ENCODE results near the gene KIFC3.
A peak's percentile ranks its signal among the peaks of the same experiment; 100 is the strongest.

KIFC3 gene

GRCh38 chr16:57800200-57801097 is 1.8 kb downstream of the KIFC3 start:
- peak overlapping the region; percentile 40 for H4K5ac ChIP-seq (ENCODE audit: low read length)
- no CpG with 5 or more reads among the region's 12 CpGs for WGBS (ENCODE audit: extremely low coverage, insufficient coverage, low lambda C conversion rate)
- DNase-seq: peak; percentile 62

GRCh38 chr16:57799600-57800199 is 2.6 kb downstream of the KIFC3 start:
- Histone ChIP-seq H3K4me3 (ENCODE audit: low read length) (no peak overlapping the region), H3K79me2 (ENCODE audit: control insufficient read depth, insufficient read depth, low read length) (peaks cover 8% of the 10 kb centered on the region), H2BK120ac (ENCODE audit: low read depth, low read length) (no peak overlapping the region), H3K9ac (ENCODE audit: low read length) (peak overlapping the region; percentile 48), H3K18ac (ENCODE audit: low read length) (peak overlapping the region; percentile 62), H4K8ac (ENCODE audit: low read depth, low read length) (no peak overlapping the region), H2AK5ac (ENCODE audit: low read length) (peak overlapping the region; percentile 74), H3K4me2 (ENCODE audit: low read length) (peak overlapping the region; percentile 17), H3K27ac (ENCODE audit: low read depth, low read length) (peak overlapping the region; percentile 77), H2BK15ac (replicated peaks; ENCODE audit: low read depth) (no peak overlapping the region), H3K23ac (ENCODE audit: low read length) (no peak overlapping the region), H3K56ac (ENCODE audit: low read length) (peak overlapping the region; percentile 68), H3K79me1 (ENCODE audit: low read length) (peaks cover 10% of the 10 kb centered on the region), H2BK5ac (ENCODE audit: low read length) (peak overlapping the region; percentile 57), H4K5ac (ENCODE audit: low read length) (no peak overlapping the region), H3K36me3 (ENCODE audit: control insufficient read depth, insufficient read depth, low read length) (no peaks in the 10 kb centered on the region), H3K27me3 (ENCODE audit: insufficient read depth, low read length, poor library complexity) (no peaks in the 10 kb centered on the region), H3K4me1 (ENCODE audit: control insufficient read depth, low read depth, low read length) (peaks cover 41% of the 10 kb centered on the region), H3K4ac (ENCODE audit: low read depth, low read length) (peak overlapping the region; percentile 61)
- peak; percentile 63 for DNase-seq
- no CpG with 5 or more reads among the region's 5 CpGs for WGBS (ENCODE audit: extremely low coverage, insufficient coverage, low lambda C conversion rate)

More at GRCh38 chr16:57800200-57801097, 1.8 kb downstream of the KIFC3 start:
- Histone ChIP-seq H3K4me2 (ENCODE audit: low read length) (peak overlapping the region; percentile 3), H3K4me3 (ENCODE audit: low read length) (no peak overlapping the region), H3K27me3 (ENCODE audit: insufficient read depth, low read length, poor library complexity) (no peaks in the 10 kb centered on the region), H3K79me2 (ENCODE audit: control insufficient read depth, insufficient read depth, low read length) (peaks cover 8% of the 10 kb centered on the region), H3K56ac (ENCODE audit: low read length) (peak overlapping the region; percentile 92), H2BK120ac (ENCODE audit: low read depth, low read length) (no peak overlapping the region), H2AK5ac (ENCODE audit: low read length) (peak overlapping the region; percentile 34), H2BK5ac (ENCODE audit: low read length) (peak overlapping the region; percentile 84), H3K4me1 (ENCODE audit: control insufficient read depth, low read depth, low read length) (peaks cover 41% of the 10 kb centered on the region), H3K18ac (ENCODE audit: low read length) (peak overlapping the region; percentile 11), H3K36me3 (ENCODE audit: control insufficient read depth, insufficient read depth, low read length) (no peaks in the 10 kb centered on the region), H3K23ac (ENCODE audit: low read length) (no peak overlapping the region), H3K9ac (ENCODE audit: low read length) (peak overlapping the region; percentile 88), H3K27ac (ENCODE audit: low read depth, low read length) (peak overlapping the region; percentile 87), H2BK15ac (replicated peaks; ENCODE audit: low read depth) (no peak overlapping the region), H3K4ac (ENCODE audit: low read depth, low read length) (peak overlapping the region; percentile 83), H4K8ac (ENCODE audit: low read depth, low read length) (no peak overlapping the region), H3K79me1 (ENCODE audit: low read length) (peaks cover 7% of the 10 kb centered on the region)

GRCh38 chr16:57798953-57799599 is 3.2 kb downstream of the KIFC3 start:
- peaks cover 41% of the 10 kb centered on the region for H3K4me1 ChIP-seq (ENCODE audit: control insufficient read depth, low read depth, low read length)
- no peak overlapping the region for H2AK5ac ChIP-seq (ENCODE audit: low read length)
- H4K5ac ChIP-seq (ENCODE audit: low read length): no peak overlapping the region
- H3K18ac ChIP-seq (ENCODE audit: low read length): peak overlapping the region; percentile 62
- no peaks in the 10 kb centered on the region for H3K36me3 ChIP-seq (ENCODE audit: control insufficient read depth, insufficient read depth, low read length)
- H4K8ac ChIP-seq (ENCODE audit: low read depth, low read length): no peak overlapping the region
- peak overlapping the region; percentile 61 for H3K4ac ChIP-seq (ENCODE audit: low read depth, low read length)
- H3K27me3 ChIP-seq (ENCODE audit: insufficient read depth, low read length, poor library complexity): no peaks in the 10 kb centered on the region
- H3K79me2 ChIP-seq (ENCODE audit: control insufficient read depth, insufficient read depth, low read length): peaks cover 8% of the 10 kb centered on the region
- H2BK5ac ChIP-seq (ENCODE audit: low read length): peak overlapping the region; percentile 24
- no peak overlapping the region for H3K23ac ChIP-seq (ENCODE audit: low read length)
- no CpG with 5 or more reads among the region's 6 CpGs for WGBS (ENCODE audit: extremely low coverage, insufficient coverage, low lambda C conversion rate)
- H3K79me1 ChIP-seq (ENCODE audit: low read length): peaks cover 10% of the 10 kb centered on the region
- H3K56ac ChIP-seq (ENCODE audit: low read length): peak overlapping the region; percentile 73
- no peak overlapping the region for H2BK120ac ChIP-seq (ENCODE audit: low read depth, low read length)
- peak overlapping the region; percentile 77 for H3K27ac ChIP-seq (ENCODE audit: low read depth, low read length)
- peak overlapping the region; percentile 39 for H3K9ac ChIP-seq (ENCODE audit: low read length)
- H2BK15ac ChIP-seq (replicated peaks; ENCODE audit: low read depth): no peak overlapping the region
- H3K4me3 ChIP-seq (ENCODE audit: low read length): no peak overlapping the region
- DNase-seq: no peak
- peak overlapping the region; percentile 10 for H3K4me2 ChIP-seq (ENCODE audit: low read length)

GRCh38 chr16:57798267-57798810 is 4.0 kb downstream of the KIFC3 start:
- peak overlapping the region; percentile 35 for H3K4me2 ChIP-seq (ENCODE audit: low read length)
- H3K79me1 ChIP-seq (ENCODE audit: low read length): peaks cover 10% of the 10 kb centered on the region
- WGBS (ENCODE audit: extremely low coverage, insufficient coverage, low lambda C conversion rate): no CpG with 5 or more reads among the region's 16 CpGs
- no peaks in the 10 kb centered on the region for H3K36me3 ChIP-seq (ENCODE audit: control insufficient read depth, insufficient read depth, low read length)
- peak overlapping the region; percentile 12 for H2BK5ac ChIP-seq (ENCODE audit: low read length)
- peak overlapping the region; percentile 46 for H3K18ac ChIP-seq (ENCODE audit: low read length)
- H3K4ac ChIP-seq (ENCODE audit: low read depth, low read length): no peak overlapping the region
- no peak overlapping the region for H3K4me3 ChIP-seq (ENCODE audit: low read length)
- no peak overlapping the region for H2BK15ac ChIP-seq (replicated peaks; ENCODE audit: low read depth)
- H2AK5ac ChIP-seq (ENCODE audit: low read length): no peak overlapping the region
- H3K79me2 ChIP-seq (ENCODE audit: control insufficient read depth, insufficient read depth, low read length): peaks cover 8% of the 10 kb centered on the region
- H3K27me3 ChIP-seq (ENCODE audit: insufficient read depth, low read length, poor library complexity): no peaks in the 10 kb centered on the region
- no peak overlapping the region for H3K23ac ChIP-seq (ENCODE audit: low read length)
- peaks cover 37% of the 10 kb centered on the region for H3K4me1 ChIP-seq (ENCODE audit: control insufficient read depth, low read depth, low read length)
- peak overlapping the region; percentile 41 for H3K9ac ChIP-seq (ENCODE audit: low read length)
- peak overlapping the region; percentile 44 for H3K27ac ChIP-seq (ENCODE audit: low read depth, low read length)
- no peak overlapping the region for H4K5ac ChIP-seq (ENCODE audit: low read length)
- peak overlapping the region; percentile 73 for H3K56ac ChIP-seq (ENCODE audit: low read length)
- no peak overlapping the region for H2BK120ac ChIP-seq (ENCODE audit: low read depth, low read length)
- no peak for DNase-seq
- no peak overlapping the region for H4K8ac ChIP-seq (ENCODE audit: low read depth, low read length)

- peak overlapping the region; percentile 72 for H3K9ac ChIP-seq (ENCODE audit: low read length)
- H2BK15ac ChIP-seq (replicated peaks; ENCODE audit: low read depth): no peak overlapping the region
- peak; percentile 92 for DNase-seq
- H3K79me1 ChIP-seq (ENCODE audit: low read length): peaks cover 10% of the 10 kb centered on the region
- peaks cover 8% of the 10 kb centered on the region for H3K79me2 ChIP-seq (ENCODE audit: control insufficient read depth, insufficient read depth, low read length)
- no peaks in the 10 kb centered on the region for H3K27me3 ChIP-seq (ENCODE audit: insufficient read depth, low read length, poor library complexity)
- H4K8ac ChIP-seq (ENCODE audit: low read depth, low read length): no peak overlapping the region
- no CpG with 5 or more reads among the region's 42 CpGs for WGBS (ENCODE audit: extremely low coverage, insufficient coverage, low lambda C conversion rate)
- H3K23ac ChIP-seq (ENCODE audit: low read length): no peak overlapping the region
- H2BK120ac ChIP-seq (ENCODE audit: low read depth, low read length): no peak overlapping the region
- H3K56ac ChIP-seq (ENCODE audit: low read length): peak overlapping the region; percentile 85
- H3K4me2 ChIP-seq (ENCODE audit: low read length): peak overlapping the region; percentile 71
- no peaks in the 10 kb centered on the region for H3K36me3 ChIP-seq (ENCODE audit: control insufficient read depth, insufficient read depth, low read length)
- peak overlapping the region; percentile 81 for H2BK5ac ChIP-seq (ENCODE audit: low read length)
- H3K4me3 ChIP-seq (ENCODE audit: low read length): no peak overlapping the region
- H2AK5ac ChIP-seq (ENCODE audit: low read length): peak overlapping the region; percentile 73
- H4K5ac ChIP-seq (ENCODE audit: low read length): no peak overlapping the region
- H3K18ac ChIP-seq (ENCODE audit: low read length): peak overlapping the region; percentile 46
- peak overlapping the region; percentile 45 for H3K27ac ChIP-seq (ENCODE audit: low read depth, low read length)
- H3K4ac ChIP-seq (ENCODE audit: low read depth, low read length): peak overlapping the region; percentile 41
- peaks cover 35% of the 10 kb centered on the region for H3K4me1 ChIP-seq (ENCODE audit: control insufficient read depth, low read depth, low read length)
These were observed 4.6 kb downstream of the KIFC3 start for GRCh38 chr16:57797526-57798266.
